Right renal pelvis (tissue), 4 donors: ENCODE data around the gene UXT. TPM values are rescaled to one million over a fixed set of nuclear protein-coding genes. Genes with fewer than 3 reads are reported as not detected.
A peak's percentile ranks its signal among the peaks of the same experiment; 100 is the strongest.
"Not testable (repeated sequence)": the region's sequence is repeated elsewhere in the genome, so short reads cannot be mapped to it uniquely, and the experiment has no call there.

Source experiments
- DNase-seq, 4 donors: peaks; one replicate each; pipeline ENCODE4 v3.0.0-alpha.2; 2013; ENCODE audit warnings: low read depth in 4 of 4, low spot score in 3 of 4, missing footprints in 1 of 4
- polyA plus RNA-seq, 4 donors: library from polyadenylated mRNA; unstranded; fragments of 120-200 nt; gene quantifications; one replicate each; pipeline ENCODE4 v1.2.1, GENCODE V29; 2013; ENCODE audit not compliant: insufficient read length in 4 of 4

The UXT gene
- 100 to 1,000 TPM; 113 to 124 (median 117) TPM for polyA plus RNA-seq

GRCh38 chrX:47658684-47659420 lies at the start of gene UXT:
Gene UXT, minus strand, starts transcription at chrX:47659180. Its CDS starts 253 bp downstream, at chrX:47658927.
- DNase-seq, result peak; percentile 71 to 80 (median 80)

GRCh38 chrX:47707031-47707780 lies 48.2 kb upstream of the UXT start:
- no peak for DNase-seq

- no peak for DNase-seq
Observed at GRCh38 chrX:47706575-47706974, 47.6 kb upstream of the UXT start.

GRCh38 chrX:47704736-47705135 lies 45.8 kb upstream of the UXT start:
- DNase-seq, result no peak

GRCh38 chrX:47697181-47697580 lies 38.2 kb upstream of the UXT start:
- DNase-seq, result no peak

- no peak for DNase-seq
Observed at GRCh38 chrX:47690175-47690574, 31.2 kb upstream of the UXT start.

GRCh38 chrX:47687263-47687662 lies 28.3 kb upstream of the UXT start:
- no peak for DNase-seq

- DNase-seq, result no peak
Observed at GRCh38 chrX:47683829-47684205, 24.8 kb upstream of the UXT start.

GRCh38 chrX:47683184-47683828 lies 24.3 kb upstream of the UXT start:
- DNase-seq, result no peak

- DNase-seq, result not testable (repeated sequence)
Observed at GRCh38 chrX:47675959-47676859, 17.2 kb upstream of the UXT start.

GRCh38 chrX:47674776-47675175 lies 15.8 kb upstream of the UXT start:
- no peak for DNase-seq

- DNase-seq, result not testable (repeated sequence)
Observed at GRCh38 chrX:47665797-47666196, 6.8 kb upstream of the UXT start.

GRCh38 chrX:47664737-47665136 lies 5.8 kb upstream of the UXT start:
- DNase-seq, result no peak

GRCh38 chrX:47662144-47662657 lies 3.2 kb upstream of the UXT start:
- no peak for DNase-seq

- DNase-seq, result no peak
Observed at GRCh38 chrX:47661539-47661938, 2.6 kb upstream of the UXT start.

- no peak for DNase-seq
Observed at GRCh38 chrX:47659421-47659726, 394 bp upstream of the UXT start.

- DNase-seq, result no peak
Observed at GRCh38 chrX:47658301-47658683, 688 bp downstream of the UXT start.

- no peak for DNase-seq
Observed at GRCh38 chrX:47651043-47651905, 7.7 kb downstream of the UXT start.
